NCI-H2107 (cell line): ENCODE measurements around the gene PRRX2.
A peak's percentile ranks its signal among the peaks of the same experiment; 100 is the strongest.
"Not testable (repeated sequence)": the region's sequence is repeated elsewhere in the genome, so short reads cannot be mapped to it uniquely, and the experiment has no call there.

Experiments used
- DNase-seq: peaks from one replicate; lab custom pipeline; 2025; lab: John Stamatoyannopoulos, UW

Gene PRRX2

GRCh38 chr9:129665389-129665775 is at the start of gene PRRX2:
Gene PRRX2 (plus strand): TSS chr9:129665647. CDS start chr9:129665868, 221 bp downstream.
- no peak for DNase-seq

DNA sequence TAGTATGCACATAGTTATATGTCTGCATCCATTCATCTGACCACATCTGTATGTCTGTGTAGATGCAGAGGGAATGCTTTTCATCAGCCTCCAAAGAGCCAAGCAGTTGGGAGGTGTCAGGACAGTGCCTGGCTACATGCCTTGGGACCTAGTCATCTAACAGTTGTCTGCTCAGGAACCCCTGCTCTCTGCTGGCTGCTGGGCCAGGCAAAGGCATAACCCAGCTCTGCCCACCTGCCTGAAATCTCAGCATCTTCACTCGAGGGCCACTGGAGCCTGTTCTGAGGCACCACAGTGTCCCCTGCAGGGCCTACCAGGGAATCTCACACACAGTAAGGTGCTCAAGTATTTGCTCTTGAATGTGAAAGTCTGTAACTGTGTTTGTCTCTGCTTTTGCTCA is 48.3 kb upstream of the PRRX2 start:
- no peak for DNase-seq

GRCh38 chr9:129619787-129620668 is 45.4 kb upstream of the PRRX2 start:
- no peak for DNase-seq

GRCh38 chr9:129620669-129621295 is 44.7 kb upstream of the PRRX2 start, which contains the start of gene C9orf50:
Gene C9orf50 (minus strand): TSS chr9:129621101. CDS start chr9:129620574, 527 bp downstream.
- DNase-seq, result peak; percentile 41

GRCh38 chr9:129623331-129623730 is 42.1 kb upstream of the PRRX2 start:
- no peak for DNase-seq

DNA sequence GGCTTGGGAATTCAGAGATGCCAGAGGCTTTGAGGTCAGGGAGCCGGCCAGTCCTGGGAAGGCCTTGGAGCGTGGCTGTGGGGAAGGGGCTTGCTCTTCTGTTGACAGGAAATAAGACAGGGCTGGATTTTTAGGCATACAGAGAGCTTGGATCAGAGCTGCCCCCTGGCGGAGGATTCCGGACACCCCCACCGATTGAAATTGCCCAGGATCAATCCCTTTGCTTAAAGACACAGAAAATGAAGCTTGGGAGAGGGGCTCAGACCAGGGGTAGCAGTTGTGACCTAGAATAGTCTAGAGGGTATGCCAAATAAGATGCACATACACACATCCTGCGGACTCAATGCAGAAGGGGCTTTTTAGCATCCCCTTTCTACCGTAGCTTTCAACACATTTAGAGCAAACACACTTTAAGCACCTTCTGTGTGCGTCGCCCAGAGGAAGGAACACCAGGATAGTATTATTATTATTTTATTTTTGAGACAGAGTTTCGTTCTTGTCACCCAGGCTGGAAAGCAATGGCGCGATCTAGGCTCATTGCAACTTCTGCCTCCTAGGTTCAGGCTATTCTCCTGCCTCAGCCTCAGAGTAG is 41.2 kb upstream of the PRRX2 start:
- no peak for DNase-seq

DNA sequence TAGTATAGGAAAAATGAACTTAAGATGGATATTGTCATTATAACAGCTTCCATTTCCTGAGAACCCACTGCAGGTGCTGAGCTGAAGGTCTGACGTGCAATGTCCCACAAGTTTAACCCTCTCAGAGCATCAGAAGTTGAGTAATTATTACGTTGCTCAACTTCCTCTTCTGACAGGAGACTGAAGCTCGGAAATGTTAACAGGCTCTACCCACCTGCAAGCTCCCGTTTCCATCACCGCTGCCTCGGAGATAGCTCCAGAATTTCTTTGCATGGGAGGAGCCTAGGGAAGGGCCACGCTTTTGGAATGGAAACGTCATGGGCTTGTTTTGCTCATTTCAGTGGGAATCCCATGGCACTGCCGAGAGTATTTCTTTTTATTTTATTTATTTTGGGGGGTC is 40.5 kb upstream of the PRRX2 start:
- no peak for DNase-seq

DNA sequence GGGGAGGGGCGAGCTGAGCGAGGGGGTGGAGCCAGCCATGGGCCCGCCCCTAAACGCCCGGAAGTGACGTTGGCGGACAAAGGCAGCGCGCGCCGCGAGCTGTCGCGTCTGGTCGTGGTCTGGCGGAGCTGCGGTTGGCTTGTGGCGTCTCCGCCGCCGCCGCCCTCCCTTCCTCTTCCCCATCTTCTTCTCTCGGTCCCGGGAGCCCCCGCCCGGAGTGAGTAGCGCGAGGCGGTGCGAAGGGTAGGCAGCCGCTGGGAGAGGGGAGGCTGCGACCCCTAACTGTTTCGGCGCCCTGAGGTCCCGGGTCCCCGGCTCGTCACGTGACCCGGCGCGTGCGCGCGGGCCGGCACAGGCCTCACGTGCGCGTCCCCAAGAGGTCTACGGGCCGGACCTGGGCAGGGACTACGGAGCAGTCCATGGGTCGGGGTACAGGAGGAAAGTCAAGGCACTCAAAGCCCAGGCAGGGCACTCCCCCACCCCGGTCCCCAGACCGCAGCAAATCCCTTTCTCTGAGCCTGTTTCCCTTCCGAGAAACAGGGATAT is 39.3 kb upstream of the PRRX2 start, which contains the start of gene NTMT1:
NTMT1 (plus strand) TSS at position 85 of the 546 bp plus-strand sequence. CDS start 6,541 bp downstream, outside the sequence.
- peak; percentile 54 for DNase-seq

DNA sequence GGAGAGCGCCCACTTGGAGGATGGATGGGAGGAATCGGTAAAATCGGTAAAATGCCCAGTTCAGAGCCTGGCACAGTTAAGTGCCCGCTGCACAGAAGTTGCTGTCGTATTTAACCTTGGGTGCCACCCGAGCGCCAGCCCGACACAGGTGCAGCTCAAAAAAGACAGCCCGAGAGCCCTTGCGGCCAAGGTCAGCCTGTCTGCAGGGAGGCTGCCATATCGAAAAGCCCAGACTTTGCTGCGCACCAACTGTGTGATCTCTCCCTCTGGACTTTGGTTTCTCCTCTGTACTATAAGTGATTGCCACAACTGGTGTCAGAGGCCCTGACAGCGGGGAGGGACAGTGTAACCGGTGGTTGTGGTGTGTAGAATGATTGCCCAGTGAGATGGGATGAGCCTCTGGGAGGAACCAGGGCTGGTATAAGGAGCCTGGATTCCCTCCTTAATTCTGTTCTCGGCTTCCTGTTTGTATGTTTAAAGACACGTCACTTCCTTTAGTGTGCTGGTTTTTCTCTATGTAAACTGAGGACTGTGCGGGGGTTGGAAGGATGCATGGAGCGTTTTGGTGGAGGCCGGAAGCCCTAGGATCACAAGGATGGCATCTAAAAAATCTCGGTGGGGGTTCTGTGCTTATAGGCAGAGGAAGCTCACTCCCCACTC is 38.7 kb upstream of the PRRX2 start:
- no peak for DNase-seq

DNA sequence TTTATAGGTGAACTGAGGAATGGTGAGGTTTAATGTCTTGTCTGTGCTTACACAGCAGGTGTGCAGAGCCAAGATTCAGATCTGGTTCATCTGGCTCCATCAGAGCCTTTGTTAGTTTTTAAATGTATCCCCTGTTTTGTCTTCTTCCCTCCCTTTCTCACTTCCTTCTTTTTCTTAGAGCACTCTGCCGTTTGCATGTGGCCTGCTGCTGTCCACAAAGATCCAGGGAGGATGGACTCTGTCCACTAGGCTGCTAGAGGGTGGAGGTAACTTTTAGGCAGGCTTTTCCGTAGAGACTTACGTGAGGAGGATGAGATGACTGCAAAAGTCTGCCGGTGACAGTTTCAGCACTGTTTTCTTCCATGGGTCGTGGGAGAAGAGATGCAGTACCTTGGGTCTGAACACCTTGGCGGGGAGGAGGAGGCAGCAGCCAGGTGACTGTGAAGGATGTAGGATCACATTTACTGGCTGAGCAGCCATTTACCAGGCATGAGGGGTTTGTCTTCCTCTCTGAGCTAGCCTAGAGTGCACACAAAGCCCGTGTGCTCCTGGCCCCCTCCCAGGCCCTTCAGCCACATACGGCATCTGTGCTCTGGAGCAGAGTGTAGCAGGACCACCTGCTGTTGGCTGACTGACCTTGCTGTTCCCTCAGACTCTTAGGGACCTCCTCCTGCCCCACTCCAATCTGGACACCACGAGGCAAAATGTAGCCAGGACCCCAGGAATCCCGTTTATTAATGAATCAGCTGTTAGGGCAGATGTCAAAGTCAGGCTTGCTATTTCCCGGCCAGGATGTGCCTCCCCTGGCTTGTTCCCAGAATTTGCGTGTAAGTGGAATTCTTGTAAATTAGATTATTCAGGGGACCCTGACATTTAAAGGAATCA is 37.6 kb upstream of the PRRX2 start:
- no peak for DNase-seq

- DNase-seq, result no peak
Observed at GRCh38 chr9:129628709-129629108, 36.7 kb upstream of the PRRX2 start.

- no peak for DNase-seq
Observed at GRCh38 chr9:129629251-129629820, 36.1 kb upstream of the PRRX2 start.

DNA sequence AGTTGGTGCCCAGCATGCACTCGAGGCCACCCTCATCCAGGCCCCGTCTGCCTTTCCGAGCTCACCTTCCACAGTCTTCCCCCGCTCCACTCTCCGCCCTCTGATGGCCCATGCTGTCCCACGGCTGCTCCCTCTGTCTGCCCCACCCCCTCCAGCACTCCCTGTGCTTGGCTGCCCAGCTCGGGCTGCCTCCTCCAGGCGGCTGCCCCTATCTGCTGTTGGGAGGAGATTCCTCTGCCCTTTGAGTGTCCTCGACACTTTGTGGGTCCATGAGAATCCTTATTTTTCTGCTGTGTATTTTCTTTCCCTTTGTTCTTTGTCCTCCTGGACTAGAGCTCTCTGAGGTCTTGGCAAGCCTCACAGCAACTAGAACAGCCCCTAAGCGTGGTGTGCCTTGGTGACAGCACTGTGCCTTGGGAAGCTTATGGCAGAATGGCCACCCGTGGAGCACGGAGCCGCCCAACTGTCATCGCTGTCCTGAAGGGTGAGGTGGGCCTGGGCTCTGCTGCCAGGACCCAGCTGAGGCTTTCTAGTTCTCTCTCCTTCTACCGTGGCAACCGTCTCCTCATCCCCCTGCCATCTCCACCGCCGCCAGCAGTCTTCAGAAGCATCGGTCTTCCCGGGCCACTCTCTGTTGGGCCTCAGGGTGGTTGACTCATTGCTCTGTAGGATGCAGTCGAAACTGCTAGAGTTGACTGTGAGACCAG is 34.3 kb upstream of the PRRX2 start:
- DNase-seq, result no peak

- DNase-seq, result no peak
Observed at GRCh38 chr9:129631674-129632129, 33.7 kb upstream of the PRRX2 start.

DNA sequence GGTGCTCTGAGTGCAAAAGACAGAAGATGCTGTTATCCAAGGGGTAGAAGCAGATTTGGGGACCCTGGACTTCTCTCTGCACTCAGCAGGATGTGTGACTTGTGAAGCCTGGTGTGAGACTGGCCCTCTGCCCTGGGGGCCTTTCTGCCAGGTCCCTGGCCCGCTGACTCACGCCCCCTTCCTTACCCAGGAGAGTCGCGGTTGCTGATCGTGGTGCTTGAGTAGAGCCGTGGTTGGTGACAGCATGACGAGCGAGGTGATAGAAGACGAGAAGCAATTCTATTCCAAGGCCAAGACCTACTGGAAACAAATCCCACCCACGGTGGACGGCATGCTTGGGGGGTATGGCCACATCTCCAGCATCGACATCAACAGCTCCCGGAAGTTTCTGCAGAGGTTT is 33.0 kb upstream of the PRRX2 start:
- DNase-seq, result no peak

GRCh38 chr9:129633207-129633606 is 32.2 kb upstream of the PRRX2 start:
- no peak for DNase-seq

GRCh38 chr9:129633848-129634247 is 31.6 kb upstream of the PRRX2 start:
- no peak for DNase-seq

DNA sequence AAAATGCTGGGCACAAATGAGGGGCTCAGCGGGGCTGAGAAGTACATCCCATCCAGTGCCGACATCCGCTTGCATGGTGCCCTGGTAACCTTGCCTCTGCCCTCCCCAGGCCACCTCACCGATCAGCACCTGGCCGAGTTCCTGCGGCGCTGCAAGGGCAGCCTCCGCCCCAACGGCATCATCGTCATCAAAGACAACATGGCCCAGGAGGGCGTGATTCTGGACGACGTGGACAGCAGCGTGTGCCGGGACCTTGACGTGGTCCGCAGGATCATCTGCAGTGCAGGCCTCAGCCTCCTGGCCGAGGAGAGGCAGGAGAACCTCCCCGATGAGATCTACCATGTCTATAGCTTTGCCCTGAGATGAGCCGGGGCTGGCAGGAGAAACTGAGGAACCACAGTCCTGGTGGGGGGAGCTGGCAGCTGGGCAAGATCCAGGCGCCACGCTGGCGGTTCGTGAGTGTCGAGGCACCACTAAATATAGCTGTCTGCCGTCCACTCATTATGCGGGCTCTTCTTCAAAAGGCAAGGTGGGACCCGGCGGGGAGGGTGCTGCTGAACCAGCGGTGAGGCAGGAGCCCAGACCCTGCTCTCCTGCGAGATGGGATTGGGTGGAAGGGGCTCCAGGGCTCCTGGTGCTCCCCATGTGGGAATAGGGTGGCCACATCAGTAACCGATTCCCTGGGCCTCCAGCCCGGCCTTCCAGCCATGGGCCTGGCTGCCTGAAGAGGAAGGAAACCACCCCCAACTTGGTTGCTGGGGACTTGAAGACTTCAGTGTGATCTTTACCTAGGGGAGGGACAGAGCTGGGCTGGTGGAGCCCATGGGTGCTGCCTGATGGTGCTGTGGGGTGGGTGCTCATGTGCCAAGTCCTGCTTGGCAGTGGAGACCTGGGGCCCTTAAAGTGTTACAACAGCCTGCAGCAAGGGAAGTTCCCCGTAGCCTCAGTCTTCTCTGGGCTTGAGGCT is 30.1 kb upstream of the PRRX2 start:
- DNase-seq, result no peak

DNA sequence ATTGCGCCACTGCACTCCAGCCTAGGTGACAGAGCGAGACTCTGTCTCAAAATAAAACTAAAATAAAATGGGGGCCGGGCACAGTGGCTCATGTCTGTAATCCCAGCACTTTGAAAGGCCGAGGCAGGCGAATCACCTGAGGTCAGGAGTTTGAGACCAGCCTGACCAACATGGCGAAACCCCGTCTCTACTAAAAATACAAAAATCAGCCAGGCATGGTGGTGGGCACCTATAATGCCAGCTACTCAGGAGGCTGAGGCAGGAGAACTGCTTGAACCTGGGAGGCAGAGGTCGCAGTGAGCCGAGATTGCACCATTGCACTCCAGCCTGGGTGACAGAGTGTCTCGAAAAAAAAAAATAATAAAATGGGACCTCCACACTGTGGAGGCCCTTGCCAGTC is 29.1 kb upstream of the PRRX2 start:
- not testable (repeated sequence) for DNase-seq
